KMS-11 (cell line): ENCODE data around the gene STEAP1.

Experiments used
- H2AFZ ChIP-seq: fragments of 200-600 bp; sonication (generic); 2 replicates; pipeline ENCODE4 v1.6.1; 2016; ENCODE audit warnings: antibody characterized with exemption, mixed run types, low read depth
- H3K27ac ChIP-seq: fragments of 200-600 bp; sonication (generic); 2 replicates; pipeline ENCODE4 v1.6.1; 2016; ENCODE audit warnings: mild to moderate bottlenecking, mixed run types
- H3K27me3 ChIP-seq: fragments of 200-600 bp; sonication (generic); 2 replicates; pipeline ENCODE4 v1.6.1; 2017; ENCODE audit warnings: mild to moderate bottlenecking, low read depth, mixed run types, moderate library complexity; ENCODE audit not compliant: insufficient read depth
- H3K36me3 ChIP-seq: fragments of 200-600 bp; sonication (generic); 2 replicates; pipeline ENCODE4 v1.6.1; 2017; ENCODE audit warnings: mild to moderate bottlenecking, mixed run types; ENCODE audit not compliant: insufficient read depth
- H3K4me1 ChIP-seq: fragments of 200-600 bp; sonication (generic); 2 replicates; pipeline ENCODE4 v1.6.1; 2016; ENCODE audit warnings: mild to moderate bottlenecking, low read depth, mixed run types; ENCODE audit not compliant: poor library complexity, severe bottlenecking
- H3K4me2 ChIP-seq: fragments of 200-600 bp; sonication (generic); 2 replicates; pipeline ENCODE4 v1.7.0; 2016; ENCODE audit warnings: mild to moderate bottlenecking, mixed run types
- H3K4me3 ChIP-seq: fragments of 200-600 bp; sonication (generic); IDR thresholded peaks from 2 replicates; pipeline ENCODE4 v1.6.1; 2017; ENCODE audit warnings: low read depth, low read length, mixed read lengths; ENCODE audit not compliant: insufficient read depth
- H3K79me2 ChIP-seq: fragments of 200-600 bp; sonication (generic); 2 replicates; pipeline ENCODE4 v1.6.1; 2016; ENCODE audit warnings: low read depth, mixed run types; ENCODE audit not compliant: insufficient read depth
- H3K9ac ChIP-seq: fragments of 200-600 bp; sonication (generic); 2 replicates; pipeline ENCODE4 v1.6.1; 2016; ENCODE audit warnings: mild to moderate bottlenecking, mixed run types
- H4K20me1 ChIP-seq: fragments of 200-600 bp; sonication (generic); 2 replicates; pipeline ENCODE4 v1.6.1; 2016; ENCODE audit warnings: mild to moderate bottlenecking, mixed run types; ENCODE audit not compliant: insufficient read depth
- CTCF ChIP-seq: fragments of 200-600 bp; sonication (generic); conservative IDR thresholded peaks from 2 replicates; pipeline ENCODE4 v1.6.1; 2017; ENCODE audit warnings: low read depth, mild to moderate bottlenecking, antibody characterized with exemption, low read length, moderate library complexity, mixed read lengths

Gene STEAP1

GRCh38 chr7:90210981-90211380 is 56.7 kb downstream of the STEAP1 start:
- Histone ChIP-seq H3K9ac (no peak overlapping the region), H3K27me3 (no peaks in the 10 kb centered on the region), H3K4me1 (no peaks in the 10 kb centered on the region), H3K79me2 (no peaks in the 10 kb centered on the region), H3K36me3 (no peaks in the 10 kb centered on the region), H3K4me2 (no peak overlapping the region), H3K4me3 (no peak overlapping the region), H4K20me1 (no peaks in the 10 kb centered on the region), H2AFZ (no peak overlapping the region), H3K27ac (no peak overlapping the region)
- TF ChIP-seq CTCF: no peak

- Histone ChIP-seq H3K9ac (no peak within 1 kb of the TSS), H4K20me1 (no peaks in the 10 kb centered on the region), H3K36me3 (no peaks in the 10 kb centered on the region), H3K4me2 (no peak within 1 kb of the TSS), H3K27me3 (no peaks in the 10 kb centered on the region), H2AFZ (no peak within 1 kb of the TSS), H3K4me3 (no peak within 1 kb of the TSS), H3K4me1 (no peaks in the 10 kb centered on the region), H3K27ac (no peak within 1 kb of the TSS), H3K79me2 (no peaks in the 10 kb centered on the region)
- no peak for TF ChIP-seq CTCF
Measured at GRCh38 chr7:90211391-90212148, 57.3 kb downstream of the STEAP1 start, which contains the start of gene STEAP2. TSS of gene STEAP2 (plus strand) at chr7:90211740. CDS start at chr7:90225083, 13,343 bp downstream.

- Histone ChIP-seq H3K4me3 (no peak overlapping the region), H3K27me3 (no peaks in the 10 kb centered on the region), H3K4me2 (no peak overlapping the region), H3K79me2 (no peaks in the 10 kb centered on the region), H3K9ac (no peak overlapping the region), H3K27ac (no peak overlapping the region), H4K20me1 (no peaks in the 10 kb centered on the region), H3K4me1 (no peaks in the 10 kb centered on the region), H3K36me3 (no peaks in the 10 kb centered on the region), H2AFZ (no peak overlapping the region)
- no peak for TF ChIP-seq CTCF
Measured at GRCh38 chr7:90212149-90212495, 57.9 kb downstream of the STEAP1 start.

- no peak for TF ChIP-seq CTCF
- H3K36me3 ChIP-seq: no peaks in the 10 kb centered on the region
- H2AFZ ChIP-seq: no peak overlapping the region
- no peak overlapping the region for H3K9ac ChIP-seq
- H3K4me2 ChIP-seq: no peak overlapping the region
- no peak overlapping the region for H3K4me3 ChIP-seq
- H3K27me3 ChIP-seq: no peaks in the 10 kb centered on the region
- H3K27ac ChIP-seq: no peak overlapping the region
- no peaks in the 10 kb centered on the region for H3K79me2 ChIP-seq
- no peaks in the 10 kb centered on the region for H4K20me1 ChIP-seq
- H3K4me1 ChIP-seq: no peaks in the 10 kb centered on the region
Measured at GRCh38 chr7:90213521-90213920, 59.3 kb downstream of the STEAP1 start.
